Tibial artery (tissue), 4 donors: Measurements from ENCODE around the gene HOXD10.

Experiments
- DNase-seq, 2 donors: peaks; one replicate each; pipeline ENCODE4 v3.0.0-alpha.2; 2019
- H3K27ac ChIP-seq, 2 donors: fragments of 200-600 bp; sonication (generic) in 1 of 2; 1 replicate in 1 of 2; 2 replicates in 1 of 2; pipeline ENCODE4 v1.5.1; 2018 to 2019; ENCODE audit warnings: mild to moderate bottlenecking in 1 of 2
- H3K27me3 ChIP-seq, 2 donors: fragments of 200-600 bp; sonication (generic) in 1 of 2; one replicate each; pipeline versions ENCODE4 v1.5.1 to v1.6.0; 2016 to 2019
- H3K36me3 ChIP-seq, 3 donors: fragments of 200-600 bp; sonication (generic) in 2 of 3; one replicate each; pipeline ENCODE4 v1.5.1; 2016 to 2019; ENCODE audit warnings: mild to moderate bottlenecking in 2 of 3
- H3K4me1 ChIP-seq, 4 donors: fragments of 200-600 bp; sonication (generic) in 2 of 4; 1 replicate in 3 of 4; 2 replicates in 1 of 4; pipeline ENCODE4 v1.5.1; 2016 to 2019
- H3K4me3 ChIP-seq, 2 donors: fragments of 200-600 bp; sonication (generic) in 1 of 2; 1 replicate in 1 of 2; 2 replicates in 1 of 2; pipeline ENCODE4 v1.5.1; 2018 to 2019; ENCODE audit warnings: mild to moderate bottlenecking in 2 of 2
- H3K9me3 ChIP-seq, 3 donors: fragments of 200-600 bp; sonication (generic) in 1 of 3; one replicate each; pipeline ENCODE4 v1.5.1; 2016 to 2019
- intact Hi-C: fragments of 100-400 bp; cut with DNase I; formaldehyde crosslinking; loops from one replicate; pipeline ENCODE4 v1.15.0; 2023; ENCODE audit warnings: low total_unique reads
- TF ChIP-seq, protein P1 (sequence below), 2 experiments: fragments of 200-600 bp in 1 of 2; fragments of 450-650 bp in 1 of 2; IDR thresholded peaks; one replicate each; pipeline ENCODE4 v1.5.1; 2017 to 2019; ENCODE audit warnings: antibody characterized with exemption in 2 of 2, mild to moderate bottlenecking in 1 of 2, moderate library complexity in 1 of 2

The HOXD10 gene

DNA sequence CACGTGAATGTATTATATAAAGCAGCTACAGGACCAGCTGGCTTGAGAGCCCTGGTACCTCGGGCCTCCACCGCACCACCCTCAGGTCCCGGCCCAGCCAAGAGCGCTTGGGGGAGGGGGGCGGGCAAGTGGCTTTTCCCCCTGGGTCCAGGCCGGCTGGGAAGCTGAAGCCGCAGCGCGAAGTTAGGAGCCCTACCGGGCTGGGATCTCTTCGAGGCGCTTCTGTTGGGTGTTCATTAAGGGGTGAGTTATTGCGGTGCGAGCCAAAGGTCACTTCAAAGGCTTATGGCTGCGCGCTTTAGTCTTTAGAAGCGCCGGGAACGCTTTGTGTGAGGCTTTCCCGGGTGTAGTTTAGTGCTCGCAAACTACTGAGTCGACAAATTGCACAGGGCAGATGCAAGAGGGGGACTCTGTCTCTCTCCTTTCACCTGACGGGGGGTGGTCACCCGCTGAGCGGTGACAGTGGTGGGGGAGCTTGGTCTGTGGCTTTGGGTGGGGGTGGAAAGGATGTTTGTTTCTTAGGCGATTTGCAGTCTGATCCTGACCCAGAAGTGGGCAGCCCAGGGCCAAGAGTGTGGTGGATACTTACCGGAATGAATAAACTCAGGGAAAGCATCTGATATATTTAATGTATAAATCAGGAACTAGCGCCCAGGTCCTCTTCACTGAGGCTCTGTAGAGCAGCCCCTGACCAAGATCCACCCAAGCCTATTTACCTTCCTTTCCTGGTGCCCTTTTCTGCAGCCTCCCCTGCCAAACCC lies 46.5 kb downstream of the HOXD10 start:
- Histone ChIP-seq H3K27me3 (peaks cover 0 to 71% of the 10 kb centered on the region in 2 donors), H3K27ac (no peak overlapping the region), H3K4me1 (peaks cover 0 to 54% (median 36%) of the 10 kb centered on the region in 4 donors), H3K4me3 (no peak overlapping the region), H3K36me3 (no peaks in the 10 kb centered on the region), H3K9me3 (peaks cover 0 to 7% (median 0%) of the 10 kb centered on the region in 3 donors)
- TF ChIP-seq, protein P1, sequence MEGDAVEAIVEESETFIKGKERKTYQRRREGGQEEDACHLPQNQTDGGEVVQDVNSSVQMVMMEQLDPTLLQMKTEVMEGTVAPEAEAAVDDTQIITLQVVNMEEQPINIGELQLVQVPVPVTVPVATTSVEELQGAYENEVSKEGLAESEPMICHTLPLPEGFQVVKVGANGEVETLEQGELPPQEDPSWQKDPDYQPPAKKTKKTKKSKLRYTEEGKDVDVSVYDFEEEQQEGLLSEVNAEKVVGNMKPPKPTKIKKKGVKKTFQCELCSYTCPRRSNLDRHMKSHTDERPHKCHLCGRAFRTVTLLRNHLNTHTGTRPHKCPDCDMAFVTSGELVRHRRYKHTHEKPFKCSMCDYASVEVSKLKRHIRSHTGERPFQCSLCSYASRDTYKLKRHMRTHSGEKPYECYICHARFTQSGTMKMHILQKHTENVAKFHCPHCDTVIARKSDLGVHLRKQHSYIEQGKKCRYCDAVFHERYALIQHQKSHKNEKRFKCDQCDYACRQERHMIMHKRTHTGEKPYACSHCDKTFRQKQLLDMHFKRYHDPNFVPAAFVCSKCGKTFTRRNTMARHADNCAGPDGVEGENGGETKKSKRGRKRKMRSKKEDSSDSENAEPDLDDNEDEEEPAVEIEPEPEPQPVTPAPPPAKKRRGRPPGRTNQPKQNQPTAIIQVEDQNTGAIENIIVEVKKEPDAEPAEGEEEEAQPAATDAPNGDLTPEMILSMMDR (IDR thresholded peaks at IDR 0.05) = no peak
- intact Hi-C loops = no loop called here
- no peak for DNase-seq

DNA sequence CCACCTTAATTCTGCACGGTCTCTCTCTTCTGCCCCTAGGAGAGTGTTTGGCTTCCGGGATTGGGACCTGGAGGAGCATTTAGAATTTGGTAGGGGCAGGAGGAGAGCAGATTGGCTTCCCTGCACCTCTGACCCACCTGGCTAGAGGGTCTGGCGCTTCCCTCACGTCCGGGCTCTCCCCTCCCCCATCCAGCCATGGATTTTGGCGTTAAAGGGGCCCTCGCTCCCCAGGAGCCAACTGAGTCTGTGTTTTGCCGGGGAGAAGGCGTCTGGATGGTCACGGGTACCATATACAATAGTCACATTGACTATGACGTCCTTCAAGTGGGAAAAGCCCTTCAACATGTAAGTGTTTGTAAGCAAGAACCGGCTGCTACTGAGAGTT lies 47.1 kb downstream of the HOXD10 start:
- Histone ChIP-seq H3K27me3 (peaks cover 0 to 71% of the 10 kb centered on the region in 2 donors), H3K36me3 (no peaks in the 10 kb centered on the region), H3K27ac (no peak overlapping the region), H3K4me3 (no peak overlapping the region), H3K4me1 (peaks cover 0 to 54% (median 35%) of the 10 kb centered on the region in 4 donors), H3K9me3 (peaks cover 0 to 7% (median 0%) of the 10 kb centered on the region in 3 donors)
- TF ChIP-seq, protein P1 (IDR thresholded peaks at IDR 0.05) = no peak
- DNase-seq = no peak
- intact Hi-C loops = no loop called here

DNA sequence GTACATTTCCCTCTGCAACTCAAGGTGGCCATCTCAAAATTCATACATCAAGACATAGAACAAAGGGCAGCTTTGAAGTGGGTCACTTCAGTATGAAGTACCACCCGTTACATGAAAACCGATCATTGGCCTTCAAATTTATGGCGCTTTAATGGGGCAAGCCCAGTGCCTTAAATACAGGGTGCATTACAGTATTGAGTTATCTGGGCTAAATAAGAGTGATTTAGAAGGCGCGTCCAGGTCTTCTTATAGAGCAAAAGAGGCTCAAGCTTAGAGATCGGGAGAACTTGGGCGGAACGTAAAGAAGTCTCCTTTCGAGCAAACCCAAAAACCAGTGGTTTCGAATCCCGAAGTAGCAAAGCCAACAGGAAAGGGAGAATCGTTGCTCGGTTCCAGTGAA lies 47.6 kb downstream of the HOXD10 start:
- peaks cover 0 to 69% of the 10 kb centered on the region in 2 donors for H3K27me3 ChIP-seq
- H3K4me1 ChIP-seq = peaks cover 0 to 49% (median 30%) of the 10 kb centered on the region in 4 donors
- DNase-seq = no peak
- TF ChIP-seq, protein P1 (IDR thresholded peaks at IDR 0.05) = no peak
- H3K36me3 ChIP-seq = no peaks in the 10 kb centered on the region
- no peak overlapping the region for H3K27ac ChIP-seq
- no peak overlapping the region for H3K4me3 ChIP-seq
- intact Hi-C loops = no loop called here
- H3K9me3 ChIP-seq = peaks cover 0 to 7% (median 0%) of the 10 kb centered on the region in 3 donors

DNA sequence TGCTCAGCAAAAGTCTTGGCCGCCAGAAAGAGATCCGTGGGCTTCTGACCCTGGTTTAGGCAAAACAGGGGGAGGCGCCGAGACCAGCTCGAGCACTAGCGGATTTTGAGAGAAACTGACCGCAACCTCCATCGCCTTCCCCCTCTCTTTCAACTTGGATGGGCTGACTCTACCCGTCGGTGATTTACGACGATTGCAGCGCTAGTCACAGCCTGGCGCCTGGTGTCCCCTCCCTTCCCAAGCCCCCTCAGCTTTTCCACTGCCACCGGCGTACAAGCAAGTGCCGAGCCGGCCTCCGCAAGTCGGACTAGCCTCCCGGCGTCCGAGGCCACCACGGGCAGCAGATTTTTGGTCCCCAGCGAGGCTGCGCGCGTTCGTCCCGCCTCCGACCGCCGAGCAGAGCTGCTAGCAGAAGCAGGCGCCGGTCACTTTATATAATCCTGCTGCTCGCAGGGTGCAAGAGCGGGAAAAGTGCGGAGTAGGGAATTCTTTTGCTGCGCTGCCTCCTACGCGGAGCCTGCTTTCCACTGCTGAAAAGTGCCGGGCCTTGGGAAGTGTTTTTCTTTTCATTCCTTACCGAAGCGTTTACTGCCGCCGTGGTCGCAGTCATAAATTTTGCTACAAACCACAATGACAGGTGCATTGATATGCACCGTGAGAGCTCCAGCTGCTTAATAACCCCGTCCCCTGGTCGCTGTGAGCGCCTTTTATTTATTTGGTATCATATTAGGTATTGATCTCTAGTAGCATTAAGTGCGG lies 48.2 kb downstream of the HOXD10 start:
- TF ChIP-seq, protein P1 (IDR thresholded peaks at IDR 0.05) = no peak
- H3K4me1 ChIP-seq = peaks cover 0 to 43% (median 24%) of the 10 kb centered on the region in 4 donors
- H3K4me3 ChIP-seq = peak overlapping the region; percentile 6 to 33
- peaks cover 0 to 69% of the 10 kb centered on the region in 2 donors for H3K27me3 ChIP-seq
- no peak overlapping the region for H3K27ac ChIP-seq
- H3K36me3 ChIP-seq = no peaks in the 10 kb centered on the region
- peaks cover 0 to 7% (median 0%) of the 10 kb centered on the region in 3 donors for H3K9me3 ChIP-seq
- intact Hi-C loops = no loop called here
- DNase-seq = no peak

DNA sequence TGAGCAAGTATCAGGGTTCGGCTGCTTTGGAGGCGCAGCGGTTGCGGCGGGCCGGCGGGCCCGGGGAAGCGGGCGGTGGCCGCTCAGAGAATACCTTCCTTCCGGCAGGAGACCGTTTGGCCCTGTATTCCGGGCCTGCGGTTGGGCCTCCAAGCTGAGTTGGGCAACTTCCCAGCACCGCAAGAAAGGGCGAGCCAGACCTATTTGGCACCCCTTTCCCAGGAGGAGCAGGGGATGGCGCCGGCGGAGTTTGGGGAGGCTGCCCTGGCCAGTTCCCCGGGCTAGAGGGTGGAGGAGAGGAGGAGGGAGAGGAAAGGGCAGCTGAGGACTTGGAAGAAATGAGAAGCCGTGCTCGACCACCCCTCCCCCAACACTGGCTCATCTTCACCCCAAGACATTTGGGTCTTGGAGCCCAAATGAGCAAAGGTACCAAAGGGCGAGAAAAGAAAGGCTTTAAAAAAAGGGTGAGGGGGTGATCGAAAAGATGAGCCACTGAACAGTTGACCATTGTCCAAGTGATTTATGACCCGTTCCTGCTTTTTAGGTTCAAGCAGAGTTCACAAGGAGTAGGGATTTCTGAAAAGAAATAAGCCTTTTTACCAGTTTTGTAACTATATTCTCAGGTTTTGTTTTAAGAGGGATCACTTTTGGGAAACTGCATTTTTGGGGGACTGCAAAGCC lies 48.9 kb downstream of the HOXD10 start:
- peaks cover 0 to 7% (median 0%) of the 10 kb centered on the region in 3 donors for H3K9me3 ChIP-seq
- peaks cover 0 to 36% (median 17%) of the 10 kb centered on the region in 4 donors for H3K4me1 ChIP-seq
- no peaks in the 10 kb centered on the region for H3K36me3 ChIP-seq
- no peak for DNase-seq
- H3K27ac ChIP-seq = no peak overlapping the region
- H3K4me3 ChIP-seq = peak overlapping the region in 1 of 2 donors; percentile 33
- H3K27me3 ChIP-seq = peaks cover 0 to 61% of the 10 kb centered on the region in 2 donors
- TF ChIP-seq, protein P1 (IDR thresholded peaks at IDR 0.05) = no peak
- intact Hi-C loops = no loop called here
